Smooth muscle cell of the coronary artery (primary cell): ENCODE results near the gene TMPRSS11F. TPM values are rescaled to one million over a fixed set of nuclear protein-coding genes. Genes with fewer than 3 reads are reported as not detected.

Source experiments
- total RNA-seq: library from RNA; depleted of rRNA; stranded (reverse); fragments of >200 nt; gene quantifications from 2 replicates; pipeline ENCODE4 v1.2.3, GENCODE V29; 2014; ENCODE audit warnings: low replicate concordance

TMPRSS11F gene
- not detected in 2 replicates for total RNA-seq

GRCh38 chr4:68129793-68130192 is at the start of gene TMPRSS11F:
Gene TMPRSS11F (minus strand): TSS chr4:68129869. CDS start chr4:68129820, 49 bp downstream.

Other genes with a start within 250 kb of the TMPRSS11F start
- gene TMPRSS11D, start 245.9 kb downstream of the TMPRSS11F start, total RNA-seq, result not detected in 2 replicates
- not detected in 2 replicates for gene TMPRSS11A, start 166.4 kb downstream of the TMPRSS11F start, total RNA-seq
- gene TMPRSS11B, start 115.8 kb upstream of the TMPRSS11F start, total RNA-seq, result not detected in 2 replicates
- 33.5 and 51.6 TPM in 2 replicates for gene YTHDC1, start 220.2 kb upstream of the TMPRSS11F start, total RNA-seq